ELR (cell line): ENCODE measurements around the gene LIMA1.
A peak's percentile ranks its signal among the peaks of the same experiment; 100 is the strongest.
"Not testable (repeated sequence)": the region's sequence is repeated elsewhere in the genome, so short reads cannot be mapped to it uniquely, and the experiment has no call there.

Experiments
- DNase-seq: peaks from one replicate; pipeline ENCODE4 v3.0.0-alpha.2; 2015; ENCODE audit warnings: low read depth

The LIMA1 gene

GRCh38 chr12:50285253-50285652, 1.9 kb upstream of the LIMA1 start:
- no peak for DNase-seq

- DNase-seq: peak; percentile 63
Observed at GRCh38 chr12:50282721-50283228, 545 bp downstream of the LIMA1 start.

GRCh38 chr12:50279501-50279900, 3.8 kb downstream of the LIMA1 start:
- DNase-seq: no peak

- DNase-seq: peak; percentile 57
Observed at GRCh38 chr12:50276912-50277671, 6.2 kb downstream of the LIMA1 start.

GRCh38 chr12:50276068-50276467, 7.3 kb downstream of the LIMA1 start:
- no peak for DNase-seq

GRCh38 chr12:50275556-50275955, 7.8 kb downstream of the LIMA1 start:
- no peak for DNase-seq

GRCh38 chr12:50275127-50275526, 8.2 kb downstream of the LIMA1 start:
- not testable (repeated sequence) for DNase-seq

GRCh38 chr12:50271724-50272247, 11.5 kb downstream of the LIMA1 start:
- DNase-seq: no peak

GRCh38 chr12:50268482-50268881, 14.8 kb downstream of the LIMA1 start:
- no peak for DNase-seq

- no peak for DNase-seq
Observed at GRCh38 chr12:50265770-50266524, 17.4 kb downstream of the LIMA1 start.

- no peak for DNase-seq
Observed at GRCh38 chr12:50263832-50264231, 19.5 kb downstream of the LIMA1 start.

- DNase-seq: peak; percentile 53
Observed at GRCh38 chr12:50261654-50262053, 21.7 kb downstream of the LIMA1 start.

GRCh38 chr12:50258167-50258551, 25.2 kb downstream of the LIMA1 start:
- no peak for DNase-seq

- DNase-seq: peak; percentile 75
Observed at GRCh38 chr12:50257236-50258166, 25.8 kb downstream of the LIMA1 start.

- DNase-seq: no peak
Observed at GRCh38 chr12:50256761-50257160, 26.6 kb downstream of the LIMA1 start.

- DNase-seq: no peak
Observed at GRCh38 chr12:50252977-50253602, 30.2 kb downstream of the LIMA1 start.

GRCh38 chr12:50251619-50252252, 31.6 kb downstream of the LIMA1 start:
- no peak for DNase-seq

GRCh38 chr12:50249464-50250182, 33.7 kb downstream of the LIMA1 start:
- DNase-seq: no peak

GRCh38 chr12:50248883-50249282, 34.4 kb downstream of the LIMA1 start:
- DNase-seq: no peak

GRCh38 chr12:50248411-50248810, 34.9 kb downstream of the LIMA1 start:
- no peak for DNase-seq
